Caco-2 (cell line): ENCODE results near the gene PPP1R13L. TPM values are rescaled to one million over a fixed set of nuclear protein-coding genes. Genes with fewer than 3 reads are reported as not detected.

Experiments
- BruUV-seq: library from RNA; stranded (reverse); fragments of 400-500 nt; replicated peaks from 2 replicates; lab custom pipeline; 2021; lab: Mats Ljungman, UMichigan
- CTCF ChIA-PET: fragments of 300-600 bp; sonication (Branson Sonifier 250); formaldehyde crosslinking; loops from one replicate; lab custom pipeline; 2022; ENCODE audit warnings: antibody characterized with exemption; lab: Charles Lee
- POLR2A ChIA-PET: fragments of 300-600 bp; sonication (Branson Sonifier 250); formaldehyde crosslinking; loops from one replicate; lab custom pipeline; 2022; ENCODE audit warnings: antibody characterized with exemption; lab: Charles Lee
- DNase-seq, 2 experiments: peaks; one replicate each; pipeline versions ENCODE4 v3.0.0 to v3.0.0-alpha.2; 2020 to 2022
- H3K27me3 ChIP-seq: replicated peaks from 2 replicates; pipeline ENCODE4 v1.6.0; 2011; ENCODE audit warnings: low read length; ENCODE audit not compliant: control insufficient read depth, insufficient read depth
- H3K36me3 ChIP-seq: 2 replicates; pipeline ENCODE4 v1.5.1; 2011; ENCODE audit warnings: low read length; ENCODE audit not compliant: control insufficient read depth, insufficient read depth
- H3K4me1 ChIP-seq: fragments of 250-450 bp; sonication (Bioruptor Pico); 2 replicates; pipeline ENCODE4 v1.5.1; 2020; ENCODE audit warnings: mild to moderate bottlenecking
- H3K4me3 ChIP-seq: 2 replicates; pipeline ENCODE4 v1.5.1; 2011; ENCODE audit warnings: low read depth, mild to moderate bottlenecking, control low read depth, low read length
- H3K9me3 ChIP-seq: fragments of 250-450 bp; sonication (Bioruptor Pico); 2 replicates; pipeline ENCODE4 v1.5.1; 2020; ENCODE audit warnings: mild to moderate bottlenecking, moderate library complexity
- H3K27ac Mint-ChIP-seq: one replicate; pipeline ENCODE4 v1.8.0; 2022; ENCODE audit warnings: mixed read lengths; ENCODE audit not compliant: unreplicated experiment
- H3K27me3 Mint-ChIP-seq: one replicate; pipeline ENCODE4 v1.8.0; 2022; ENCODE audit warnings: mixed read lengths; ENCODE audit not compliant: insufficient read depth, unreplicated experiment
- H3K36me3 Mint-ChIP-seq: one replicate; pipeline ENCODE4 v1.8.0; 2022; ENCODE audit warnings: mild to moderate bottlenecking, mixed read lengths; ENCODE audit not compliant: insufficient read depth, unreplicated experiment
- H3K4me1 Mint-ChIP-seq: one replicate; pipeline ENCODE4 v1.8.0; 2022; ENCODE audit warnings: low read depth, mixed read lengths; ENCODE audit not compliant: unreplicated experiment
- H3K4me3 Mint-ChIP-seq: one replicate; pipeline ENCODE4 v1.8.0; 2022; ENCODE audit warnings: mild to moderate bottlenecking, moderate library complexity, mixed read lengths; ENCODE audit not compliant: unreplicated experiment
- H3K9me3 Mint-ChIP-seq: one replicate; pipeline ENCODE4 v1.8.0; 2022; ENCODE audit warnings: mixed read lengths; ENCODE audit not compliant: unreplicated experiment
- intact Hi-C: fragments of 100-400 bp; cut with micrococcal nuclease; formaldehyde crosslinking; loops from one replicate; pipeline ENCODE4 v1.10.0; 2022; ENCODE audit not compliant: unreplicated experiment
- total RNA-seq: library from RNA; stranded (reverse); gene quantifications from 2 replicates; pipeline ENCODE4 v1.2.3, GENCODE V29; 2022
- TF ChIP-seq, protein P1 (sequence below), 2 experiments: fragments of 200-600 bp in 1 of 2; IDR thresholded peaks; 1 replicate in 1 of 2; 2 replicates in 1 of 2; pipeline versions ENCODE4 v1.5.1 to v1.8.0; 2011 to 2022; ENCODE audit warnings: antibody characterized with exemption in 1 of 2, control low read depth in 1 of 2, inconsistent platforms in 1 of 2, low read depth in 1 of 2, low read length in 1 of 2, mild to moderate bottlenecking in 1 of 2, moderate library complexity in 1 of 2; ENCODE audit not compliant: insufficient read depth in 1 of 2, severe bottlenecking in 1 of 2, unreplicated experiment in 1 of 2

PPP1R13L gene
- total RNA-seq, 1 experiment from 2014 or later, result 65.8 TPM

DNA sequence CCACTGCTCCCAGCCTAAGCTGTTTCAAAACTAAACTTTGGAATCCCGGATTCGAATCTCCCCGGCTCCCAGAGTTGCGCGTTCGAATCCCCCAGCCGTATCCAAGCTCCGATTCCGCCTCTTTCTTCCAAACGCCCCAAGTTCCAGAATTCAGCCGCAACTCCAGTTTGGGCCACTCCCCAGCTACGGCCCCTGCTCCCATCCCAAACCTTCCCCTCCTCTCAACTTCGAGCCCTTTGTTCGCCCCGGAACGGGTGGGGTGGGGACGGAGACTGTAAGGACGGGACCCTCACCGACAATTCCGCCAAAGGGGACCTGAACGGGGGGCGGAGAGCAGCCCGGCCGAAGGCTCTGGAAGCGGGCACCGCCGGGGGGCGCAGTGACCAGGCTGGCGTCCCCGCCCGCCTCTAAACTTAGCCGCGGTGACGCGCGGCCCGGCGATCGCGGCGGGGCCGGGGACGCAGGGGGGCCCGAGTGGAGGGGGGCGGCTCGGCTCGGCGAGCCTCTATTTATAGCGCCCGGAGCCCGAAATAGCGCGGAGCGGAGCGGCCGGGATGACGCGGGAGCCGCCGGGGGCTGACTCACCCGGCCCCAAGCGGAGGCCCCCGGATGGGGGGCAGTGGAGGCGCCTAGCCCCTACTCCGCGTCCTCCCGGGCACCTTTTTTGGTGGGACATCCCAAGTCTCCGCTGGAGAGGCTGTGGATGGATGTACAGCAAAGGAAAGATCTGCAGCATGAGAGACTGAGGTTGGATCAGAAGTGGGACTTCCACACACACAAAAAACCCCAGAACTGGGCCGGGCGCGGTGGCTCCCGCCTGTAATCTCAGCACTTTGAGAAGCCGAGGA lies 23.7 kb upstream of the PPP1R13L start:
- BruUV-seq, result no TSS peak
- intact Hi-C loops, result no loop called here
- Mint-ChIP-seq H3K4me3 (peak overlapping the region; percentile 78), H3K9me3 (no peaks in the 10 kb centered on the region), H3K27me3 (no peaks in the 10 kb centered on the region), H3K27ac (peak overlapping the region; percentile 60), H3K4me1 (peaks cover 6% of the 10 kb centered on the region), H3K36me3 (peaks cover 8% of the 10 kb centered on the region)
- DNase-seq, result peak in 1 of 2 experiments; percentile 68
- Histone ChIP-seq H3K27me3 (no peaks in the 10 kb centered on the region), H3K36me3 (no peaks in the 10 kb centered on the region), H3K9me3 (no peaks in the 10 kb centered on the region), H3K4me1 (peaks cover 7% of the 10 kb centered on the region; the same call in 1 of the 2 replicates), H3K4me3 (peak overlapping the region; percentile 40)
- POLR2A ChIA-PET, result interaction anchor here (0.6 kb wide), 1 partner anchor 12 kb away, joined by 4 read pairs; no protein-coding TSS in a partner anchor
- TF ChIP-seq, protein P1, sequence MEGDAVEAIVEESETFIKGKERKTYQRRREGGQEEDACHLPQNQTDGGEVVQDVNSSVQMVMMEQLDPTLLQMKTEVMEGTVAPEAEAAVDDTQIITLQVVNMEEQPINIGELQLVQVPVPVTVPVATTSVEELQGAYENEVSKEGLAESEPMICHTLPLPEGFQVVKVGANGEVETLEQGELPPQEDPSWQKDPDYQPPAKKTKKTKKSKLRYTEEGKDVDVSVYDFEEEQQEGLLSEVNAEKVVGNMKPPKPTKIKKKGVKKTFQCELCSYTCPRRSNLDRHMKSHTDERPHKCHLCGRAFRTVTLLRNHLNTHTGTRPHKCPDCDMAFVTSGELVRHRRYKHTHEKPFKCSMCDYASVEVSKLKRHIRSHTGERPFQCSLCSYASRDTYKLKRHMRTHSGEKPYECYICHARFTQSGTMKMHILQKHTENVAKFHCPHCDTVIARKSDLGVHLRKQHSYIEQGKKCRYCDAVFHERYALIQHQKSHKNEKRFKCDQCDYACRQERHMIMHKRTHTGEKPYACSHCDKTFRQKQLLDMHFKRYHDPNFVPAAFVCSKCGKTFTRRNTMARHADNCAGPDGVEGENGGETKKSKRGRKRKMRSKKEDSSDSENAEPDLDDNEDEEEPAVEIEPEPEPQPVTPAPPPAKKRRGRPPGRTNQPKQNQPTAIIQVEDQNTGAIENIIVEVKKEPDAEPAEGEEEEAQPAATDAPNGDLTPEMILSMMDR (IDR thresholded peaks at IDR 0.05; ENCODE audit: insufficient read depth in 1 of 2, low read depth in 1 of 2, low read length in 1 of 2, severe bottlenecking in 1 of 2, unreplicated experiment in 1 of 2), result peak; percentile 47 to 61
- CTCF ChIA-PET, result interaction anchor here (0.7 to 1.2 kb wide), 4 partner anchors 11 to 63 kb away, joined by 3 to 14 read pairs (median 8); no protein-coding TSS in a partner anchor

DNA sequence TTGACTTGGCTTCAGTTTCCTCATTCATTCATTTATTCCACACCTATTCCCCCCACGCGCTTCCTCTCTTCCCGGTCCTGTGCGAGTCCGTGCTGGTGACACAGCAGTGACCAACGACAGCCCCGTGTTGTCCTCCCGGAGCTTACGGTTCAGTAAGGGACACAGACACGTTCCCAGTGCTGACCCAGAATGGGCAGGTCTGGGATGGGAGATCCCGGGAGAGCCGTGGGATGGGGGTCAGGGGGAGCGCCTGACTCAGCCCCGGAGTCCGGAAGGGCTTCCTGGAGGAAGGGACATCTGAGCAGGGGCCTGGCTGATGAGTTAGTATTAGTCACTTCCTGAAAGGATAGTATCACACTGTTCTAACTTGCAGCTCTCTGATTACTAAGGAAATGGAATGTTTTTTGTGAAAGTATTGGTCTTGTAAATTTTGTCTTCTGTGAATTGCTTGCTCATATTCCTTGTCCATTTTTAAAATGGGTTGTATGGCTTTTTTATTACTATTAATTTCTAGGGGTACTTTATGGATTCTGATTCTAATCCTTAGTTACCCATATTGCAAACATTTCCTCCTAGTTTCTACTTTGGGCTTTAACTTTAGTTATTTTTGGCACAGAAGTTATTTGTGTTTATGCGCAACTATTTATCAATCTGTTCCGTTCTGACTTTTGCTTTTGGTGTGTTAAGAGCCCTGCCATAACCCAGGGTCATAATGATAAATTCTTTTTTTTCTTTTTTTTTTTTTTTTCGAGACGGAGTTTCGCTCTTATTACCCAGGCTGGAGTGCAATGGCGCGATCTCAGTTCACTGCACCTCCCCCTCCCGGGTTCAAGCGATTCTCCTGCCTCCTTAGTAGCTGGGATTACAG lies 19.6 kb upstream of the PPP1R13L start:
- H3K27me3 Mint-ChIP-seq, result no peaks in the 10 kb centered on the region
- peak overlapping the region; percentile 89 for H3K27ac Mint-ChIP-seq
- peak overlapping the region; percentile 65 for H3K4me3 ChIP-seq
- H3K4me1 ChIP-seq, result peaks cover 15% of the 10 kb centered on the region
- H3K9me3 ChIP-seq, result no peaks in the 10 kb centered on the region
- H3K9me3 Mint-ChIP-seq, result no peaks in the 10 kb centered on the region
- peaks cover 2% of the 10 kb centered on the region for H3K36me3 ChIP-seq
- POLR2A ChIA-PET, result interaction anchor here (0.5 kb wide), 1 partner anchor 19 kb away, joined by 3 read pairs; no protein-coding TSS in a partner anchor
- BruUV-seq, result no TSS peak
- peaks cover 25% of the 10 kb centered on the region for H3K4me1 Mint-ChIP-seq
- TF ChIP-seq, protein P1 (IDR thresholded peaks at IDR 0.05; ENCODE audit: insufficient read depth in 1 of 2, low read depth in 1 of 2, low read length in 1 of 2, severe bottlenecking in 1 of 2, unreplicated experiment in 1 of 2), result no peak
- H3K4me3 Mint-ChIP-seq, result peak overlapping the region; percentile 86
- CTCF ChIA-PET, result interaction anchor here (1.2 to 4.1 kb wide), 2 partner anchors 15 to 61 kb away, joined by 7 to 18 read pairs; no protein-coding TSS in a partner anchor
- no peaks in the 10 kb centered on the region for H3K27me3 ChIP-seq
- peak; percentile 78 to 84 for DNase-seq
- H3K36me3 Mint-ChIP-seq, result peaks cover 22% of the 10 kb centered on the region
- intact Hi-C loops, result loop anchor here (5.0 kb wide), 1 partner anchor 47 kb away; no protein-coding TSS in a partner anchor
